ENCODE data around the gene CPM.

The CPM gene

GRCh38 chr12:68839183-68840147 is 93.5 kb downstream of the CPM start:
- no peak for DNase-seq (ENCODE audit: insufficient read length, low spot score)
- no peak for FAIRE-seq
- no peak for TF ChIP-seq CTCF (IDR thresholded peaks at IDR 0.05; ENCODE audit: insufficient read depth, missing control alignments)

GRCh38 chr12:68838046-68838886 is 94.7 kb downstream of the CPM start:
- TF ChIP-seq CTCF (IDR thresholded peaks at IDR 0.05; ENCODE audit: insufficient read depth, missing control alignments), result no peak
- no peak for DNase-seq (ENCODE audit: insufficient read length, low spot score)
- no peak for FAIRE-seq

GRCh38 chr12:68837215-68837614 is 95.8 kb downstream of the CPM start:
- DNase-seq (ENCODE audit: insufficient read length, low spot score) (no peak), FAIRE-seq (no peak)
- no peak for TF ChIP-seq CTCF (IDR thresholded peaks at IDR 0.05; ENCODE audit: insufficient read depth, missing control alignments)

- DNase-seq (ENCODE audit: insufficient read length, low spot score) (no peak), FAIRE-seq (no peak)
- no peak for TF ChIP-seq CTCF (IDR thresholded peaks at IDR 0.05; ENCODE audit: insufficient read depth, missing control alignments)
Measured at GRCh38 chr12:68835333-68835908, 97.5 kb downstream of the CPM start.

- FAIRE-seq (no peak), DNase-seq (ENCODE audit: insufficient read length, low spot score) (no peak)
- TF ChIP-seq CTCF (IDR thresholded peaks at IDR 0.05; ENCODE audit: insufficient read depth, missing control alignments), result no peak
Measured at GRCh38 chr12:68833508-68833907, 99.5 kb downstream of the CPM start.

- no peak for DNase-seq (ENCODE audit: insufficient read length, low spot score)
- FAIRE-seq, result no peak
Measured at GRCh38 chr12:68832504-68832867, 100.5 kb downstream of the CPM start.

More at GRCh38 chr12:68832504-68832867, 100.5 kb downstream of the CPM start:
- TF ChIP-seq CTCF (IDR thresholded peaks at IDR 0.05; ENCODE audit: insufficient read depth, missing control alignments), result no peak
